GM23338 (cell line): ENCODE measurements around the gene CLEC1B. TPM values are rescaled to one million over a fixed set of nuclear protein-coding genes. Genes with fewer than 3 reads are reported as not detected.

Source experiments
- ATAC-seq: fragments of 200-7000 bp; cut with Tn5 transposase; 3 replicates; pipeline ENCODE4 v1.9.1; 2020
- DNase-seq: peaks from one replicate; pipeline ENCODE4 v3.0.0-alpha.2; 2015; ENCODE audit warnings: low spot score
- H2AFZ ChIP-seq: fragments of 200-600 bp; sonication (generic); 2 replicates; pipeline ENCODE4 v1.8.0; 2016; ENCODE audit warnings: antibody characterized with exemption, mild to moderate bottlenecking, moderate library complexity
- H3F3A ChIP-seq: fragments of 200-600 bp; sonication (generic); replicated peaks from 2 replicates; pipeline ENCODE4 v1.8.0; 2017; ENCODE audit warnings: antibody characterized with exemption, mixed run types, low read depth
- H3K27ac ChIP-seq: fragments of 200-600 bp; sonication (generic); 2 replicates; pipeline ENCODE4 v1.6.1; 2016; ENCODE audit warnings: low read depth
- H3K27me3 ChIP-seq: fragments of 200-600 bp; sonication (generic); 2 replicates; pipeline ENCODE4 v1.8.0; 2016; ENCODE audit warnings: mild to moderate bottlenecking, mixed run types, moderate library complexity; ENCODE audit not compliant: insufficient read depth
- H3K36me3 ChIP-seq: fragments of 200-600 bp; sonication (generic); 2 replicates; pipeline ENCODE4 v1.8.0; 2016; ENCODE audit warnings: mild to moderate bottlenecking; ENCODE audit not compliant: insufficient read depth
- H3K4me1 ChIP-seq: fragments of 200-600 bp; sonication (generic); 2 replicates; pipeline ENCODE4 v1.8.0; 2016; ENCODE audit warnings: mild to moderate bottlenecking, moderate library complexity; ENCODE audit not compliant: insufficient read depth
- H3K4me2 ChIP-seq: fragments of 200-600 bp; sonication (generic); 2 replicates; pipeline ENCODE4 v1.7.1; 2017; ENCODE audit warnings: mixed run types
- H3K4me3 ChIP-seq: fragments of 200-600 bp; sonication (generic); 2 replicates; pipeline ENCODE4 v1.6.1; 2016; ENCODE audit warnings: mixed run types
- H3K79me2 ChIP-seq: fragments of 200-600 bp; sonication (generic); replicated peaks from 2 replicates; pipeline ENCODE4 v1.8.0; 2017; ENCODE audit warnings: mild to moderate bottlenecking; ENCODE audit not compliant: insufficient read depth
- H3K9me2 ChIP-seq: fragments of 200-600 bp; sonication (generic); 2 replicates; pipeline ENCODE4 v1.8.0; 2017; ENCODE audit not compliant: insufficient read depth
- H4K20me1 ChIP-seq: fragments of 200-600 bp; sonication (generic); replicated peaks from 2 replicates; pipeline ENCODE4 v1.8.0; 2017; ENCODE audit warnings: mild to moderate bottlenecking; ENCODE audit not compliant: insufficient read depth
- H3K27ac Mint-ChIP-seq: 2 replicates; pipeline ENCODE4 v1.8.0; 2020; ENCODE audit warnings: inconsistent platforms, mild to moderate bottlenecking, moderate library complexity, mixed read lengths
- H3K27me3 Mint-ChIP-seq: 3 replicates; pipeline ENCODE4 v1.8.0; 2022; ENCODE audit warnings: low read depth, mild to moderate bottlenecking, moderate library complexity, mixed read lengths, inconsistent platforms; ENCODE audit not compliant: insufficient read depth, poor library complexity
- H3K36me3 Mint-ChIP-seq: 3 replicates; pipeline ENCODE4 v1.8.0; 2021; ENCODE audit warnings: low read depth, mild to moderate bottlenecking, inconsistent platforms, moderate library complexity, mixed read lengths
- H3K4me1 Mint-ChIP-seq: 3 replicates; pipeline ENCODE4 v1.8.0; 2020; ENCODE audit warnings: mild to moderate bottlenecking, inconsistent platforms, mixed read lengths
- H3K4me3 Mint-ChIP-seq: 3 replicates; pipeline ENCODE4 v1.8.0; 2021; ENCODE audit warnings: moderate library complexity, mild to moderate bottlenecking, inconsistent platforms, mixed read lengths
- H3K9me3 Mint-ChIP-seq: 3 replicates; pipeline ENCODE4 v1.8.0; 2020; ENCODE audit warnings: moderate library complexity, mild to moderate bottlenecking, inconsistent platforms, mixed read lengths
- CREB1 ChIP-seq: fragments of 250-450 bp; sonication (Bioruptor Pico); IDR thresholded peaks from 2 replicates; pipeline ENCODE4 v1.5.0; 2020; ENCODE audit warnings: low read depth, mild to moderate bottlenecking, moderate library complexity
- EZH2 ChIP-seq: fragments of 200-600 bp; sonication (generic); IDR thresholded peaks from one replicate; pipeline ENCODE4 v1.8.0; 2017; ENCODE audit warnings: antibody characterized with exemption, mild to moderate bottlenecking, low read depth; ENCODE audit not compliant: unreplicated experiment
- EZH2phosphoT487 ChIP-seq: fragments of 200-600 bp; sonication (generic); IDR thresholded peaks from one replicate; pipeline ENCODE4 v1.8.1; 2018; ENCODE audit warnings: antibody characterized with exemption; ENCODE audit not compliant: unreplicated experiment
- JUNB ChIP-seq: IDR thresholded peaks from one replicate; pipeline ENCODE4 v1.6.1; 2016; ENCODE audit warnings: antibody characterized with exemption; ENCODE audit not compliant: unreplicated experiment
- NANOG ChIP-seq: IDR thresholded peaks from 2 replicates; pipeline ENCODE4 v1.6.1; 2016; ENCODE audit warnings: antibody characterized with exemption, borderline replicate concordance
- POLR2AphosphoS5 ChIP-seq: IDR thresholded peaks from 2 replicates; pipeline ENCODE4 v1.6.1; 2016; ENCODE audit warnings: antibody characterized with exemption, low read depth
- STAT1 ChIP-seq: IDR thresholded peaks from one replicate; pipeline ENCODE4 v1.6.1; 2016; ENCODE audit warnings: antibody characterized with exemption; ENCODE audit not compliant: unreplicated experiment
- ZNF114 ChIP-seq: fragments of 250-450 bp; sonication (Bioruptor Pico); IDR thresholded peaks from 2 replicates; pipeline ENCODE4 v1.5.0; 2020; ENCODE audit warnings: mild to moderate bottlenecking, moderate library complexity
- ZNF331 ChIP-seq: fragments of 250-450 bp; sonication (Bioruptor Pico); IDR thresholded peaks from 2 replicates; pipeline ENCODE4 v1.5.0; 2020; ENCODE audit warnings: low read depth, mild to moderate bottlenecking, moderate library complexity
- polyA plus RNA-seq: library from polyadenylated mRNA; unstranded; fragments of >200 nt; fragmentation: Nextera tagmentation; extraction: Ambion mirVana; gene quantifications from 2 replicates; pipeline ENCODE4 v1.2.1, GENCODE V29; 2016
- total RNA-seq: library from RNA; depleted of rRNA; stranded (reverse); fragments of >200 nt; shearing (Covaris generic); gene quantifications from 2 replicates; pipeline ENCODE4 v1.2.3, GENCODE V29; 2014
- TF ChIP-seq, protein P1 (sequence below), 2 experiments: fragments of 200-600 bp in 1 of 2; sonication (generic) in 1 of 2; conservative IDR thresholded peaks; 2 replicates each; pipeline versions ENCODE4 v1.5.1 to v1.6.1; 2016 to 2017; ENCODE audit warnings: antibody characterized with exemption in 2 of 2, low read depth in 2 of 2, mild to moderate bottlenecking in 2 of 2, moderate library complexity in 1 of 2
- TF ChIP-seq, protein P2 (sequence below): IDR thresholded peaks from 2 replicates; pipeline ENCODE4 v1.6.1; 2016; ENCODE audit warnings: antibody characterized with exemption
- TF ChIP-seq, protein P3 (sequence below): fragments of 250-450 bp; sonication (Bioruptor Pico); IDR thresholded peaks from 2 replicates; pipeline ENCODE4 v1.5.0; 2020; ENCODE audit warnings: mild to moderate bottlenecking, moderate library complexity

CLEC1B gene
- total and polyA plus RNA-seq, 2 experiments from 2014 or later: not detected

DNA sequence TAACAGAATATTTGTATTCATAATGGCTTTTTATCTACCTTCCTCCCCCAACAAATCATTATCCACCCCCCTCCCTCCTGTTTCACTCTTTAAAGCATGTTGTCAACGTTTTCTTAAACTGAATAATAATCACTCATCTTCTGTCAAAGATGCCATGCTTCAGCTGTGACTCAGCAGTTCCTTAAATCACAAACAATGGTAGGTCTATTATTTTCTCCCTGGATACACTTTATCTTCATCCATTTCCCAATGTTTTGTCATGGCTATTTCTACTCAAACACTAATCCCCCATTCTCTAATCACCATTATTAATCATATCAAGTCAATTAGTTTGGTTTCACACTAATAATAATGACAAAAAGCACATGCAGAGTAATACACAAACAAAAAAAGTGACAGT is 18.0 kb upstream of the CLEC1B start:
- H3K36me3 ChIP-seq: no peaks in the 10 kb centered on the region
- no peaks in the 10 kb centered on the region for H3F3A ChIP-seq
- no peak overlapping the region for H3K4me3 ChIP-seq
- peaks cover 15% of the 10 kb centered on the region for H3K4me1 ChIP-seq
- 0 out of 2 replicates have a peak overlapping the region, but pooled peaks have one; percentile 36 for H3K4me2 ChIP-seq
- no peak for DNase-seq
- no peaks in the 10 kb centered on the region for H3K9me2 ChIP-seq
- no peak for ATAC-seq
- no peak overlapping the region for H3K27ac ChIP-seq
- Mint-ChIP-seq H3K4me1 (peaks cover 10% of the 10 kb centered on the region), H3K4me3 (no peak overlapping the region), H3K36me3 (no peaks in the 10 kb centered on the region), H3K9me3 (no peaks in the 10 kb centered on the region), H3K27me3 (no peaks in the 10 kb centered on the region), H3K27ac (peak overlapping the region; percentile 60)
- no peaks in the 10 kb centered on the region for H3K27me3 ChIP-seq
- H2AFZ ChIP-seq: no peak overlapping the region
- no peaks in the 10 kb centered on the region; the same call in 1 of the 2 replicates for H4K20me1 ChIP-seq
- no peaks in the 10 kb centered on the region for H3K79me2 ChIP-seq
- 0 out of 2 replicates have a peak, but pooled peaks have one; percentile 6 for TF ChIP-seq NANOG
- TF ChIP-seq STAT1: no peak

DNA sequence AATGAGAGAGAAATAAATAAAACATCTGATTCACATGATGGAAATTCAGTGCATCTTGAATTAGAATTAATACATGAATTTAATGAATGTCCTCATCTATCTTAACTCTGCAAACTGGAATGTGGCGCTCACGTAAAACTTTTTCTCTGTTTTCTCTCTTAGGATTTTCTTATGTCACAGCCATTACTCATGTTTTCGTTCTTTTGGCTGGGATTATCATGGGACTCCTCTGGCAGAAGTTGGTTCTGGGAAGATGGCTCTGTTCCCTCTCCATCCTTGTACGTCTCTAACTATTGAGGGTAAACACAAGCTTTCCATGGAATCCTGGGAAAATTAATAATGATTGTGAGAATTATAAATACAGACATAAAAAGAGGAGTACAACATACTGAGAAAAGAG is 16.5 kb upstream of the CLEC1B start:
- H3K27me3 ChIP-seq: no peaks in the 10 kb centered on the region
- no peaks in the 10 kb centered on the region for H3F3A ChIP-seq
- no peaks in the 10 kb centered on the region for H3K79me2 ChIP-seq
- DNase-seq (no peak), ATAC-seq (no peak)
- H3K9me2 ChIP-seq: no peaks in the 10 kb centered on the region
- no peak overlapping the region for H2AFZ ChIP-seq
- H3K4me1 ChIP-seq: peaks cover 15% of the 10 kb centered on the region
- peaks cover 10% of the 10 kb centered on the region for H3K4me1 Mint-ChIP-seq
- H3K9me3 Mint-ChIP-seq: no peaks in the 10 kb centered on the region
- no peaks in the 10 kb centered on the region for H3K27me3 Mint-ChIP-seq
- no peak overlapping the region for H3K4me3 ChIP-seq
- no peaks in the 10 kb centered on the region for H3K36me3 ChIP-seq
- no peaks in the 10 kb centered on the region for H3K36me3 Mint-ChIP-seq
- H3K27ac Mint-ChIP-seq: no peak overlapping the region
- no peak overlapping the region for H3K27ac ChIP-seq
- H3K4me2 ChIP-seq: no peak overlapping the region
- no peaks in the 10 kb centered on the region for H4K20me1 ChIP-seq
- H3K4me3 Mint-ChIP-seq: no peak overlapping the region
- TF ChIP-seq POLR2AphosphoS5: no peak
- no peak for TF ChIP-seq ZNF331
- TF ChIP-seq, protein P1, sequence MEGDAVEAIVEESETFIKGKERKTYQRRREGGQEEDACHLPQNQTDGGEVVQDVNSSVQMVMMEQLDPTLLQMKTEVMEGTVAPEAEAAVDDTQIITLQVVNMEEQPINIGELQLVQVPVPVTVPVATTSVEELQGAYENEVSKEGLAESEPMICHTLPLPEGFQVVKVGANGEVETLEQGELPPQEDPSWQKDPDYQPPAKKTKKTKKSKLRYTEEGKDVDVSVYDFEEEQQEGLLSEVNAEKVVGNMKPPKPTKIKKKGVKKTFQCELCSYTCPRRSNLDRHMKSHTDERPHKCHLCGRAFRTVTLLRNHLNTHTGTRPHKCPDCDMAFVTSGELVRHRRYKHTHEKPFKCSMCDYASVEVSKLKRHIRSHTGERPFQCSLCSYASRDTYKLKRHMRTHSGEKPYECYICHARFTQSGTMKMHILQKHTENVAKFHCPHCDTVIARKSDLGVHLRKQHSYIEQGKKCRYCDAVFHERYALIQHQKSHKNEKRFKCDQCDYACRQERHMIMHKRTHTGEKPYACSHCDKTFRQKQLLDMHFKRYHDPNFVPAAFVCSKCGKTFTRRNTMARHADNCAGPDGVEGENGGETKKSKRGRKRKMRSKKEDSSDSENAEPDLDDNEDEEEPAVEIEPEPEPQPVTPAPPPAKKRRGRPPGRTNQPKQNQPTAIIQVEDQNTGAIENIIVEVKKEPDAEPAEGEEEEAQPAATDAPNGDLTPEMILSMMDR (conservative IDR thresholded peaks at IDR 0.05; ENCODE audit: low read depth in 2 of 2): no peak
- TF ChIP-seq JUNB: no peak
- TF ChIP-seq, protein P2, sequence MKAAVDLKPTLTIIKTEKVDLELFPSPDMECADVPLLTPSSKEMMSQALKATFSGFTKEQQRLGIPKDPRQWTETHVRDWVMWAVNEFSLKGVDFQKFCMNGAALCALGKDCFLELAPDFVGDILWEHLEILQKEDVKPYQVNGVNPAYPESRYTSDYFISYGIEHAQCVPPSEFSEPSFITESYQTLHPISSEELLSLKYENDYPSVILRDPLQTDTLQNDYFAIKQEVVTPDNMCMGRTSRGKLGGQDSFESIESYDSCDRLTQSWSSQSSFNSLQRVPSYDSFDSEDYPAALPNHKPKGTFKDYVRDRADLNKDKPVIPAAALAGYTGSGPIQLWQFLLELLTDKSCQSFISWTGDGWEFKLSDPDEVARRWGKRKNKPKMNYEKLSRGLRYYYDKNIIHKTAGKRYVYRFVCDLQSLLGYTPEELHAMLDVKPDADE: no peak
- TF ChIP-seq ZNF114 (CRISPR knock-in tag): no peak
- TF ChIP-seq, protein P3, sequence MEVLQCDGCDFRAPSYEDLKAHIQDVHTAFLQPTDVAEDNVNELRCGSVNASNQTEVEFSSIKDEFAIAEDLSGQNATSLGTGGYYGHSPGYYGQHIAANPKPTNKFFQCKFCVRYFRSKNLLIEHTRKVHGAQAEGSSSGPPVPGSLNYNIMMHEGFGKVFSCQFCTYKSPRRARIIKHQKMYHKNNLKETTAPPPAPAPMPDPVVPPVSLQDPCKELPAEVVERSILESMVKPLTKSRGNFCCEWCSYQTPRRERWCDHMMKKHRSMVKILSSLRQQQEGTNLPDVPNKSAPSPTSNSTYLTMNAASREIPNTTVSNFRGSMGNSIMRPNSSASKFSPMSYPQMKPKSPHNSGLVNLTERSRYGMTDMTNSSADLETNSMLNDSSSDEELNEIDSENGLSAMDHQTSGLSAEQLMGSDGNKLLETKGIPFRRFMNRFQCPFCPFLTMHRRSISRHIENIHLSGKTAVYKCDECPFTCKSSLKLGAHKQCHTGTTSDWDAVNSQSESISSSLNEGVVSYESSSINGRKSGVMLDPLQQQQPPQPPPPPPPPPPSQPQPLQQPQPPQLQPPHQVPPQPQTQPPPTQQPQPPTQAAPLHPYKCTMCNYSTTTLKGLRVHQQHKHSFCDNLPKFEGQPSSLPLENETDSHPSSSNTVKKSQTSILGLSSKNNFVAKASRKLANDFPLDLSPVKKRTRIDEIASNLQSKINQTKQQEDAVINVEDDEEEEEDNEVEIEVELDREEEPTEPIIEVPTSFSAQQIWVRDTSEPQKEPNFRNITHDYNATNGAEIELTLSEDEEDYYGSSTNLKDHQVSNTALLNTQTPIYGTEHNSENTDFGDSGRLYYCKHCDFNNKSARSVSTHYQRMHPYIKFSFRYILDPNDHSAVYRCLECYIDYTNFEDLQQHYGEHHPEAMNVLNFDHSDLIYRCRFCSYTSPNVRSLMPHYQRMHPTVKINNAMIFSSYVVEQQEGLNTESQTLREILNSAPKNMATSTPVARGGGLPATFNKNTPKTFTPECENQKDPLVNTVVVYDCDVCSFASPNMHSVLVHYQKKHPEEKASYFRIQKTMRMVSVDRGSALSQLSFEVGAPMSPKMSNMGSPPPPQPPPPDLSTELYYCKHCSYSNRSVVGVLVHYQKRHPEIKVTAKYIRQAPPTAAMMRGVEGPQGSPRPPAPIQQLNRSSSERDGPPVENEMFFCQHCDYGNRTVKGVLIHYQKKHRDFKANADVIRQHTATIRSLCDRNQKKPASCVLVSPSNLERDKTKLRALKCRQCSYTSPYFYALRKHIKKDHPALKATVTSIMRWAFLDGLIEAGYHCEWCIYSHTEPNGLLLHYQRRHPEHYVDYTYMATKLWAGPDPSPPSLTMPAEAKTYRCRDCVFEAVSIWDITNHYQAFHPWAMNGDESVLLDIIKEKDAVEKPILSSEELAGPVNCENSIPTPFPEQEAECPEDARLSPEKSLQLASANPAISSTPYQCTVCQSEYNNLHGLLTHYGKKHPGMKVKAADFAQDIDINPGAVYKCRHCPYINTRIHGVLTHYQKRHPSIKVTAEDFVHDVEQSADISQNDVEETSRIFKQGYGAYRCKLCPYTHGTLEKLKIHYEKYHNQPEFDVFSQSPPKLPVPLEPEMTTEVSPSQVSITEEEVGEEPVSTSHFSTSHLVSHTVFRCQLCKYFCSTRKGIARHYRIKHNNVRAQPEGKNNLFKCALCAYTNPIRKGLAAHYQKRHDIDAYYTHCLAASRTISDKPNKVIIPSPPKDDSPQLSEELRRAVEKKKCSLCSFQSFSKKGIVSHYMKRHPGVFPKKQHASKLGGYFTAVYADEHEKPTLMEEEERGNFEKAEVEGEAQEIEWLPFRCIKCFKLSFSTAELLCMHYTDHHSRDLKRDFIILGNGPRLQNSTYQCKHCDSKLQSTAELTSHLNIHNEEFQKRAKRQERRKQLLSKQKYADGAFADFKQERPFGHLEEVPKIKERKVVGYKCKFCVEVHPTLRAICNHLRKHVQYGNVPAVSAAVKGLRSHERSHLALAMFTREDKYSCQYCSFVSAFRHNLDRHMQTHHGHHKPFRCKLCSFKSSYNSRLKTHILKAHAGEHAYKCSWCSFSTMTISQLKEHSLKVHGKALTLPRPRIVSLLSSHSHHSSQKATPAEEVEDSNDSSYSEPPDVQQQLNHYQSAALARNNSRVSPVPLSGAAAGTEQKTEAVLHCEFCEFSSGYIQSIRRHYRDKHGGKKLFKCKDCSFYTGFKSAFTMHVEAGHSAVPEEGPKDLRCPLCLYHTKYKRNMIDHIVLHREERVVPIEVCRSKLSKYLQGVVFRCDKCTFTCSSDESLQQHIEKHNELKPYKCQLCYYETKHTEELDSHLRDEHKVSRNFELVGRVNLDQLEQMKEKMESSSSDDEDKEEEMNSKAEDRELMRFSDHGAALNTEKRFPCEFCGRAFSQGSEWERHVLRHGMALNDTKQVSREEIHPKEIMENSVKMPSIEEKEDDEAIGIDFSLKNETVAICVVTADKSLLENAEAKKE: no peak
- TF ChIP-seq CREB1 (CRISPR knock-in tag): no peak
- TF ChIP-seq NANOG: no peak
- no peak for TF ChIP-seq EZH2phosphoT487
- TF ChIP-seq EZH2: no peak
- no peak for TF ChIP-seq STAT1
